MM.1S (cell line): ENCODE data around the gene GRIK4.

Experiments
- EZH2 ChIP-seq: fragments of 300-600 bp; sonication (generic); optimal IDR thresholded peaks from 2 replicates; pipeline ENCODE3; 2017; ENCODE audit warnings: low read depth, mild to moderate bottlenecking, antibody characterized with exemption, low read length, mixed read lengths
- EZH2phosphoT487 ChIP-seq: fragments of 300-600 bp; sonication (generic); IDR thresholded peaks from 2 replicates; pipeline ENCODE4 v1.6.1; 2018; ENCODE audit warnings: antibody characterized with exemption, low read length
- TF ChIP-seq, protein P1 (sequence below): fragments of 300-600 bp; sonication (generic); IDR thresholded peaks from 2 replicates; pipeline ENCODE4 v1.5.1; 2016; ENCODE audit warnings: antibody characterized with exemption, low read length, mixed read lengths

DNA sequence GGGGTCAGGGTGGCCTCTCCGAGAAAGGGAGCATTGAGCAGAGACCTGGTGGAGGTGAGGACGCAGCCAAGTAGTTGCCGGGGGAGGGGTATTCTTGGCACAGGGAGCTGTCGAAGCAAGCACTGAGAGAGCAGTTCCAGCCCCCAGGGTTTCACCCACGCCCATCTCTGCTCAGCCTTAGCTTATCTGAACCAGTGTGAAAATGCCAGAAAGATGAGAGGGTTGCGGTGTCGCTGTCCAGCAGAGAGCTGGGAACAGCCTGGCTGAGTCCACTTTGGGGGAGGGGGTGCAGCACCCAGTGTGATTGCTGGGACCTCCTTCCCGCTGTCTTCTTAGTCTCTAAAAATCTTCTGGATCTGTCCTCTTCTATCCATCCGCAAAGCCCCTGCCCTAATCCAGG is 389.1 kb downstream of the GRIK4 start:
- TF ChIP-seq, protein P1, sequence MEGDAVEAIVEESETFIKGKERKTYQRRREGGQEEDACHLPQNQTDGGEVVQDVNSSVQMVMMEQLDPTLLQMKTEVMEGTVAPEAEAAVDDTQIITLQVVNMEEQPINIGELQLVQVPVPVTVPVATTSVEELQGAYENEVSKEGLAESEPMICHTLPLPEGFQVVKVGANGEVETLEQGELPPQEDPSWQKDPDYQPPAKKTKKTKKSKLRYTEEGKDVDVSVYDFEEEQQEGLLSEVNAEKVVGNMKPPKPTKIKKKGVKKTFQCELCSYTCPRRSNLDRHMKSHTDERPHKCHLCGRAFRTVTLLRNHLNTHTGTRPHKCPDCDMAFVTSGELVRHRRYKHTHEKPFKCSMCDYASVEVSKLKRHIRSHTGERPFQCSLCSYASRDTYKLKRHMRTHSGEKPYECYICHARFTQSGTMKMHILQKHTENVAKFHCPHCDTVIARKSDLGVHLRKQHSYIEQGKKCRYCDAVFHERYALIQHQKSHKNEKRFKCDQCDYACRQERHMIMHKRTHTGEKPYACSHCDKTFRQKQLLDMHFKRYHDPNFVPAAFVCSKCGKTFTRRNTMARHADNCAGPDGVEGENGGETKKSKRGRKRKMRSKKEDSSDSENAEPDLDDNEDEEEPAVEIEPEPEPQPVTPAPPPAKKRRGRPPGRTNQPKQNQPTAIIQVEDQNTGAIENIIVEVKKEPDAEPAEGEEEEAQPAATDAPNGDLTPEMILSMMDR, result no peak
- TF ChIP-seq EZH2phosphoT487 (no peak), EZH2 (no peak)
